Subcutaneous adipose tissue (tissue), 4 donors: ENCODE data around the gene SLC37A3. TPM values are rescaled to one million over a fixed set of nuclear protein-coding genes. Genes with fewer than 3 reads are reported as not detected.

Experiments used
- total RNA-seq, 4 donors: library from RNA; depleted of rRNA; stranded (reverse); fragments of >200 nt; gene quantifications; one replicate each; pipeline ENCODE4 v1.1.0, GENCODE V29; 2016
- TF ChIP-seq, protein P1 (sequence below): fragments of 450-650 bp; IDR thresholded peaks from one replicate; pipeline ENCODE4 v1.5.1; 2016; ENCODE audit warnings: low read depth, mild to moderate bottlenecking, control low read depth, antibody characterized with exemption, moderate library complexity

Gene SLC37A3
- total RNA-seq, 4 donors from 2014 or later, result 49.6 to 69.3 (median 59.6) TPM

GRCh38 chr7:140342727-140343514 is 55.4 kb downstream of the SLC37A3 start:
- TF ChIP-seq, protein P1, sequence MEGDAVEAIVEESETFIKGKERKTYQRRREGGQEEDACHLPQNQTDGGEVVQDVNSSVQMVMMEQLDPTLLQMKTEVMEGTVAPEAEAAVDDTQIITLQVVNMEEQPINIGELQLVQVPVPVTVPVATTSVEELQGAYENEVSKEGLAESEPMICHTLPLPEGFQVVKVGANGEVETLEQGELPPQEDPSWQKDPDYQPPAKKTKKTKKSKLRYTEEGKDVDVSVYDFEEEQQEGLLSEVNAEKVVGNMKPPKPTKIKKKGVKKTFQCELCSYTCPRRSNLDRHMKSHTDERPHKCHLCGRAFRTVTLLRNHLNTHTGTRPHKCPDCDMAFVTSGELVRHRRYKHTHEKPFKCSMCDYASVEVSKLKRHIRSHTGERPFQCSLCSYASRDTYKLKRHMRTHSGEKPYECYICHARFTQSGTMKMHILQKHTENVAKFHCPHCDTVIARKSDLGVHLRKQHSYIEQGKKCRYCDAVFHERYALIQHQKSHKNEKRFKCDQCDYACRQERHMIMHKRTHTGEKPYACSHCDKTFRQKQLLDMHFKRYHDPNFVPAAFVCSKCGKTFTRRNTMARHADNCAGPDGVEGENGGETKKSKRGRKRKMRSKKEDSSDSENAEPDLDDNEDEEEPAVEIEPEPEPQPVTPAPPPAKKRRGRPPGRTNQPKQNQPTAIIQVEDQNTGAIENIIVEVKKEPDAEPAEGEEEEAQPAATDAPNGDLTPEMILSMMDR, result no peak

DNA sequence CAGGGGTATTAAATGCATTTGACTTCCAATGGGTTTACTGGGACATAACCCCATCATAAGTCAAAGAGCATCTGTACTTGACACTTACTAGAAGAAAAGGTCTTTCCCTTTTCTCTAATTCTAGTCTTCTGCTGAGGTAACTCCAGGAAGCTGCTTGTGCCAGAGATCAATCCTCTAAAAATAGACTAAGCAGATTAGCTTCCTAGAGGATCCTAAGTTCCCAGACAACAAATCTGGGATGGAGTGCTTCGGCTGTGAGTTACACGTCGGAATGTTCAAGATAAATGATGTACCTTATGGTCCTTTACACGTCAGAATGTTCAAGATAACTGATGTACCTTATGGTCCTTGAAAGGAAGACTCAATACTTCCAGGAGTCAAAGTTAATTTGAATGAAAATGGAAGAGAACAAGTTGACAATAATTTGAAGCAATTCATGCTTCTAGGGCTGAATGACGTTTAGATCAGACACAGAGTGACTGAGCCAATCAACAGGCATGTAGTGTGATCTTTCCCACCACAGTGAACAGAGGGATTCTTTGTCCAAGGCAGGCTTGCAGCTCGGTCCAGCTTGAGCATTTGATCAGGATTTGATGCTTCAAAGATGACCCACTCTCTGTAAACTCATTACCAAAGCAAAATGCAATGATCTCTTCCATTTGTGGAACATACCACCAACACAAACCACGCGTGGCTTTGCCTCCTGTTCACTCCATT is 63.8 kb downstream of the SLC37A3 start:
- TF ChIP-seq, protein P1, result no peak

DNA sequence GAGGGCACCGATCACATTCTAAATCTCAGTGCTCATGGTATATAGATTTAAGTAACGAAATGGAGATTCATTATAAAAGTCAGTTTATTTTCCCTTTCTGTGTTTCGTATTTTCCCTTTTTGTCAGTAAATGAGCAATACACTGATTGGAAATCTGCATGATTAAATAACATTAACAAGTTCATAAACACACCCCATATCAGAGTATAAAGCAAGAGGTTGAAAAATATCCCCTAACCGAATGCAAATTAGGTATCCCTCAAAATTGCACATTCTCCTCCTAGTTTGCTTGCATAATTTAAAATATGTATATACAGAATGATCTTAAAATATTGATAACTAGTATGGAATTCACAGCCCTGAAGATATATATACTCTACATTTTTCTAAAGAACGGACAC is 64.6 kb downstream of the SLC37A3 start:
- TF ChIP-seq, protein P1, result no peak

GRCh38 chr7:140333223-140333622 is 65.1 kb downstream of the SLC37A3 start:
- TF ChIP-seq, protein P1, result no peak

- TF ChIP-seq, protein P1, result no peak
Measured at GRCh38 chr7:140330595-140330994, 67.7 kb downstream of the SLC37A3 start.

- TF ChIP-seq, protein P1, result no peak
Measured at GRCh38 chr7:140330128-140330527, 68.2 kb downstream of the SLC37A3 start.

DNA sequence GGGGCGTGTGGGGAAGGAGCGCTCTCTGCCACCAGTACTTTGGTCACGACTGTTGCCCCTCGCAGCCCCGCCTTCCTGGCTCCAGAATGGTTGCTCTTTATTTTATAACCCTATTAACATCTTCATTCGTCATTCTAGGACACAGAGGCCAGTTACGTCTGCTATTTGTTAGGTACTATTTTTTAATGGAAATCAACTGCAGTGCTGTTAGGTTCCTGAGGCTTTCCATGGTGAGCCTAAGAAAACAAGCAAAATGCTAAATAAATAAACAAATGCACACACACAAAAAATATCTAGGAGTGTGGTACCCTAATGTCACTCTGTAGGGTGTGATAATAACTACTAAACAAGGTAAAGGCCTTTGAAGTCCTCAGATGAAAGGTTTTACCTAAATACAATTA is 71.1 kb downstream of the SLC37A3 start:
- TF ChIP-seq, protein P1, result no peak
